Epidermal melanocyte (primary cell): ENCODE data around the gene SECISBP2.
"Not testable (repeated sequence)": the region's sequence is repeated elsewhere in the genome, so short reads cannot be mapped to it uniquely, and the experiment has no call there.

Experiments used
- DNase-seq: peaks from one replicate; pipeline ENCODE4 v3.0.0; 2011; ENCODE audit warnings: low spot score; ENCODE audit not compliant: insufficient read length

The SECISBP2 gene, protein sequence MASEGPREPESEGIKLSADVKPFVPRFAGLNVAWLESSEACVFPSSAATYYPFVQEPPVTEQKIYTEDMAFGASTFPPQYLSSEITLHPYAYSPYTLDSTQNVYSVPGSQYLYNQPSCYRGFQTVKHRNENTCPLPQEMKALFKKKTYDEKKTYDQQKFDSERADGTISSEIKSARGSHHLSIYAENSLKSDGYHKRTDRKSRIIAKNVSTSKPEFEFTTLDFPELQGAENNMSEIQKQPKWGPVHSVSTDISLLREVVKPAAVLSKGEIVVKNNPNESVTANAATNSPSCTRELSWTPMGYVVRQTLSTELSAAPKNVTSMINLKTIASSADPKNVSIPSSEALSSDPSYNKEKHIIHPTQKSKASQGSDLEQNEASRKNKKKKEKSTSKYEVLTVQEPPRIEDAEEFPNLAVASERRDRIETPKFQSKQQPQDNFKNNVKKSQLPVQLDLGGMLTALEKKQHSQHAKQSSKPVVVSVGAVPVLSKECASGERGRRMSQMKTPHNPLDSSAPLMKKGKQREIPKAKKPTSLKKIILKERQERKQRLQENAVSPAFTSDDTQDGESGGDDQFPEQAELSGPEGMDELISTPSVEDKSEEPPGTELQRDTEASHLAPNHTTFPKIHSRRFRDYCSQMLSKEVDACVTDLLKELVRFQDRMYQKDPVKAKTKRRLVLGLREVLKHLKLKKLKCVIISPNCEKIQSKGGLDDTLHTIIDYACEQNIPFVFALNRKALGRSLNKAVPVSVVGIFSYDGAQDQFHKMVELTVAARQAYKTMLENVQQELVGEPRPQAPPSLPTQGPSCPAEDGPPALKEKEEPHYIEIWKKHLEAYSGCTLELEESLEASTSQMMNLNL

DNA sequence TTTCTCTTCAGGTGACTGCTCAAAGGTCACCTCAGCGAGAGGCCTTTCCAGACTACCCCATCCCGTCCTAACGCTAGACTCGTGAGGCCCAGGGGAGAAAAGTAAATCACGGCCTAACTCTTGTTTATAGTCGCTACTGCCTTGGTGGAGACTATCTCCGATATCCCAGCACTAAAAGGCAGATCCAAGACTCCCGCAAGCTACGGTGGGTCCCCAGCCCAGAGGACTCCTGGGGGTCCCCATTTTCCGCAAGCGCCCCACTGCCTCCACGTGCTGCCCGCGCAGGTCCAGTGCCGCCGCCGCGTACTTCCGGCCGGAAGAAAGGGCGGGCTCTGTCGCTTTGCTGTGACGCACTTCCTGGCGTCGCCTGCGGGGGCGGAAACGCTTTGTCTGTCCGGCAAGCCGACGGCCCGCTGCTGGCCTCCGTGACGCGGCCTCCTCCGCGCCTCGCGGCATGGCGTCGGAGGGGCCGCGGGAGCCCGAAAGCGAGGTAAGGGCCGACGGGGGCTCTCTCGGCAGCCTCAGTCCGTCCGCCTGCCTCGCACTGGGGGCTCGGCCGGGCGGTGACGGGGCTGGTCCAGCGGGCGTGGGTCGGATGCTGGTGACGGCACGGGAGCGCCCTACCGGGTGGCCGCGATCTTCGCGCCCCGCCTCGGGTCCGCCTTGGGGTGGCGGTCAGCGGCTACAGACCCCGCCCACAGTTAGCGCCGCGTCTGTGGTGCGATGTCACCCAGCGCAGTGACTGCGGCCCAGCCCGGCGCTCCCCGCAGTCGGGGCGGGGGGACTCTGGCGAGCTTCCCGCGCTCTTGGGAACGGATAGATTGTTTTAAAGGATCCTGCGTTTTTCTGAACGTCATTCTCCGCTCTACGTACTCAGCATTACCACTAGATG lies at the start of gene SECISBP2:
Gene SECISBP2, plus strand, starts transcription at position 378 of the 892 bp plus-strand sequence. Its CDS starts 77 bp downstream, at position 455.
- DNase-seq, result peak; percentile 84

- DNase-seq, result no peak
These were observed 44.6 kb upstream of the SECISBP2 start for GRCh38 chr9:89273528-89274279.

DNA sequence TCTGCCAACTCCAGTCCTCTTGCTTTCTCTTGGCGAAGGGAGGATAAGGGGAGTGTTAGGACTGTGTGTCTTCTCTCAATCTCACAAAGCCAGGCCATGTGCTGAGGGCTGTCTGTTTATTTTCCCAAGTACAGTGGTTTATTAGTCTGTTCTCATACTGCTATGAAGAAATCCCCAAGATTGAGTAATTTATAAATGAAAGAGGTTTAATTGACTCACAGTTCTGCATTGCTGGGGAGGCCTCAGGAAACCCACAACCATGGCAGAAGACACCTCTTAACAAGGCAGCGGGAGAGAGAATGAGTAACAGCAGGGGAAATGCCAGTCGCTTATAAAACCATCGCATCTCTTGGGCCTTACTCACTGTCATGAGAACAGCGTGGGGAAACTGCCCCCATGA lies 43.5 kb upstream of the SECISBP2 start:
- DNase-seq, result no peak

- not testable (repeated sequence) for DNase-seq
These were observed 42.3 kb upstream of the SECISBP2 start for GRCh38 chr9:89276040-89276439.

DNA sequence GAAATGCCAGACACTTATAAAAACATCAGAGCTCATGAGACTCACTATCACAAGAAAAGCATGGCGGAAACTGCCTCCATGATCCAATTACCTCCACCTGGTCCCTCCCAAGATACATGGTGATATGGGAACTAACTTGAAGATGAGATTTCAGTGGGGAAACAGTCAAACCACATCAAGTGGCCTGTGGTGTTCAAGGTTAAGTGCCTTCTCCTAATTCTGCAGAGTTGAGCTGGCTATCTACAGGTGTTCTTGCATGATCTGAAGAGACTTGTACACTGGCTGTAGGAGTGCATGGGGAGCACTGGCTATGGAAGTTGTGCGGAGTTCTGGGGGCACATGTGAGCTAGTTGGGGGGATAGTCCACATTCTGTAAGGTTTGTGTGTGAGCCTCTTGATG lies 41.3 kb upstream of the SECISBP2 start:
- DNase-seq, result no peak

- DNase-seq, result no peak
These were observed 40.8 kb upstream of the SECISBP2 start for GRCh38 chr9:89277454-89277853.

GRCh38 chr9:89278551-89278950 lies 39.7 kb upstream of the SECISBP2 start:
- no peak for DNase-seq

DNA sequence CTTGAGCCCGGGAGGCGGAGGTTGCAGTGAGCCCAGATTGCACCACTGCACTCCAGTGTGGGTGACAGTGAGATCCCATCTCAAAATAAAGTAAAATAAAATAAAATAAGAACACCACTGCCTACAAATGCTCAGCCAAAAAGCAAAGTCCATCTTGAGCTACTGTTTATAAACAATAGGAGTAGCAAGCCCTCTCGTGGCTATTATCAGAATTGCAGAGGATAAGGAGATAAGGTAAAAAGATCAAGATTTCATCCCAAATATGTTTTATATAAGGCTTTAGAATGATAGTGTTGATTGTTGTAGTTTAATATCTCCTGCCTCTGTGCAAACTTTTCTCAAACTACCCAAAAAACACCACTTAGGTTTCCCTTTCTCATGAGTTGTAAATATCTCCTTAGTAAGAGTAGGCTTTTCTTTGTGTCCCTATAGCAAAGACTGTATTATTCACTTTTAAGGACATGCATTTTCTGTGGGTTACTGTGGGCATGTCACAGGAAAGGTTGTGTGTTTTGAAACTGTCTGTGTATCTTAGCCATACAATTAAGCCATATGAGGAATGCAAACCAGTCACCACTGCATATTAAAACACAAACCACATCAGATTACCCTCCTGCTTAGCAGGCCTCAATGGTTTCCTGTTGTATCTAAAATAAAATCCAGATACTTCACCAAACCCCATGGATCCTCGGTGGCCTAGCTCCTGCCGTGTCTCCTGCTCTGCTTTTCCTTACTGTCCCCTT lies 39.1 kb upstream of the SECISBP2 start:
- peak; percentile 49 for DNase-seq

DNA sequence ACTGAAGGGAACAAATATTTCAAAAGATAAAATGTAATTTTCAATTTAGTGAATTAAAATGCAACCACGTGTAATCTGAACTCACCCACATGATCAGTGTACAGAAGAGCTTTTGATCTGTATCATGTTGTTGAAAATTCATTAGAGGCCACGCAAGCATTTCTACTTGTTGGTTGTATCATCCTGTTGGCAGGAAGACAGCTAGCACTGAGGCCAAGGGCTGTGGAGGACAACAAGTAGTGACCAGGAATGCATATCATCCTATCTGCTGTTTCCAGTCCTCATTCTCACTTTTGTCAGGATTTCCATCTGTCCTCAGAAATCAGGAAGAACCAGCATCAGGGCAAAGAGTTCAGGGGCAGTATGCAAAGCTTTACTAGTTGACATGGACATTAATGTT lies 37.2 kb upstream of the SECISBP2 start:
- no peak for DNase-seq

- DNase-seq, result not testable (repeated sequence)
These were observed 35.9 kb upstream of the SECISBP2 start for GRCh38 chr9:89282248-89282968.

DNA sequence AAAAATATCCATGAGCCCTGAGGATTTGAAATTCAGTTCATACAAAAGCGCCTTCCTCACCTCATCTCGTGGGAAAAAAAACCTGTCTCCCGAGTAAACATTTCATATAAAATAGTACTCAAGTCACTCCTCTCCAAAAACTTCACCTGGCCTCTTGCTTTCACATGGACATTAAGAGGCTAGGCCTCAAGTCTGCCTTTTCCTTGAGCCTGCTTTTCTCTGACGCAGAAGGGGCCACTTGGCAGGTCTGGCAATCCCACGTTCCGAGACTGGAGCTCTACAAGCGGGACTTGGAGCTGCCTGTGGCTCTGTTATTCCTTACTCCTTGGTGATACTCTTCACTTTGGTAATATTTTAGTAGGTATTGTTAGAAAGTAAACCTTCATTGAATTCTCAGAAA lies 34.2 kb upstream of the SECISBP2 start:
- no peak for DNase-seq

- no peak for DNase-seq
These were observed 26.6 kb upstream of the SECISBP2 start for GRCh38 chr9:89291741-89292140.

DNA sequence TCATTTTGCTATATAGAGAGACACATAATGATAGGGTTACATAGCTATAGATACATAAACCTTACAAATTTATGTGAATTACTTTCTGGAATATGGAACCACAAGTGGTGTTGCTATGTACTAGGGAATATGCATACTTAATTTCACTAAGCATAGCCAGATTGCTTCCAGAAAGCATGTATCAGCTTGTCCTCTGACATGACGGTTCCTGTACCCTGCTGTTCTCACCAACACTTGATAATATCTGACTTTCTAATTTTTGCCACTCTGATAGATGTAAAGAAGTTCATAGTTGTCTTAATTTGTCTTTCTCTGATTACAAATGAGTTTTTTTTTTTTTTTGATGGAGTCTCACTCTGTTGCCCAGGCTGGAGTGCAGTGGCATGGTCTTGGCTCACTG lies 25.3 kb upstream of the SECISBP2 start:
- no peak for DNase-seq

GRCh38 chr9:89295400-89295799 lies 22.9 kb upstream of the SECISBP2 start:
- no peak for DNase-seq

- not testable (repeated sequence) for DNase-seq
These were observed 16.3 kb upstream of the SECISBP2 start for GRCh38 chr9:89301996-89302395.

- no peak for DNase-seq
These were observed 14.1 kb upstream of the SECISBP2 start for GRCh38 chr9:89304020-89304833.

DNA sequence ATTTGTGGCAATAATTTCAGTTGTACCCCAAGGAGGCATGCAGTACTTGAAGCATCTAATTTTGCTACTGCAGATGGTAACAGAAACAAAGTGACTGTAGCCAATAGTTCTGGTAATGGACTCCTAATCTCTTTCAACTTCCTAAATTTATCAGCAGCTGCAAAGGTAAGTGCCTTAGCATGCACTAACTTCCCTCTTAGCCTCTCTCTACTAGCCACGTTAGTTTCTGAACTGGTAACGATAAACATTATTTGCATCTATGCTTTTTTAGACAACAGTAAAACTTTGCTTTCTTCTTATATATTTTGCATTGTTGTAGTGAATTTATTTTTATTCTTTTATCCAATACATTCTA lies 13.5 kb upstream of the SECISBP2 start:
- DNase-seq, result no peak

- no peak for DNase-seq
These were observed 12.4 kb upstream of the SECISBP2 start for GRCh38 chr9:89305868-89306267.

- DNase-seq, result no peak
These were observed 9.1 kb upstream of the SECISBP2 start for GRCh38 chr9:89309166-89309565.
